Fibroblast of lung (primary cell): ENCODE measurements around the gene IGF2. TPM values are rescaled to one million over a fixed set of nuclear protein-coding genes. Genes with fewer than 3 reads are reported as not detected.
A peak's percentile ranks its signal among the peaks of the same experiment; 100 is the strongest.

Experiments
- DNase-seq, 2 donors: peaks; one replicate each; pipeline versions ENCODE4 v3.0.0 to v3.0.0-alpha.2; 2010; ENCODE audit warnings: low read depth in 2 of 2
- H2AFZ ChIP-seq: 2 replicates; pipeline ENCODE4 v1.5.1; 2012; ENCODE audit warnings: low read length, control low read depth, inconsistent platforms
- H3K27ac ChIP-seq: 2 replicates; pipeline ENCODE4 v1.5.1; 2011; ENCODE audit warnings: low read length, control low read depth; ENCODE audit not compliant: insufficient read depth
- H3K27me3 ChIP-seq: 2 replicates; pipeline ENCODE4 v1.5.1; 2011; ENCODE audit warnings: mild to moderate bottlenecking, low read length; ENCODE audit not compliant: control insufficient read depth, insufficient read depth
- H3K36me3 ChIP-seq: 2 replicates; pipeline ENCODE4 v1.5.1; 2011; ENCODE audit warnings: low read length; ENCODE audit not compliant: control insufficient read depth, insufficient read depth
- H3K4me1 ChIP-seq: 2 replicates; pipeline ENCODE4 v1.5.1; 2011; ENCODE audit warnings: low read length; ENCODE audit not compliant: control insufficient read depth, insufficient read depth; ENCODE audit errors: extremely low read depth
- H3K4me2 ChIP-seq: 2 replicates; pipeline ENCODE4 v1.5.1; 2011; ENCODE audit warnings: low read length, control low read depth; ENCODE audit not compliant: insufficient read depth; ENCODE audit errors: extremely low read depth
- H3K4me3 ChIP-seq, 4 experiments: fragments of 200-600 bp in 1 of 4; sonication (generic) in 1 of 4; replicated peaks in 1 of 4; 2 replicates each; pipeline ENCODE4 v1.5.1; 2011 to 2016; ENCODE audit warnings: low read length in 4 of 4, low read depth in 3 of 4, mild to moderate bottlenecking in 3 of 4, control low read depth in 2 of 4, inconsistent platforms in 1 of 4, mixed read lengths in 1 of 4; ENCODE audit not compliant: insufficient read depth in 1 of 4; ENCODE audit errors: control extremely low read depth in 1 of 4
- H3K79me2 ChIP-seq: 2 replicates; pipeline ENCODE4 v1.5.1; 2012; ENCODE audit warnings: mild to moderate bottlenecking, low read length, inconsistent platforms; ENCODE audit not compliant: control insufficient read depth, insufficient read depth
- H3K9ac ChIP-seq: 2 replicates; pipeline ENCODE4 v1.5.1; 2011; ENCODE audit warnings: mild to moderate bottlenecking, low read length, control low read depth; ENCODE audit not compliant: insufficient read depth
- H3K9me3 ChIP-seq: 2 replicates; pipeline ENCODE4 v1.5.1; 2012; ENCODE audit warnings: low read depth, low read length; ENCODE audit not compliant: control insufficient read depth, insufficient read depth
- H4K20me1 ChIP-seq: 2 replicates; pipeline ENCODE4 v1.5.1; 2011; ENCODE audit warnings: low read length; ENCODE audit not compliant: control insufficient read depth, insufficient read depth; ENCODE audit errors: extremely low read depth
- CTCF ChIP-seq, 2 donors: IDR thresholded peaks in 1 of 2; conservative IDR thresholded peaks in 1 of 2; 1 replicate in 1 of 2; 2 replicates in 1 of 2; pipeline ENCODE4 v1.5.1; 2011 to 2012; ENCODE audit warnings: low read length in 2 of 2, control low read depth in 1 of 2, inconsistent platforms in 1 of 2, low read depth in 1 of 2, mild to moderate bottlenecking in 1 of 2
- EZH2 ChIP-seq: IDR thresholded peaks from 2 replicates; pipeline ENCODE4 v1.5.1; 2012; ENCODE audit warnings: low read length, control low read depth, mild to moderate bottlenecking; ENCODE audit errors: missing control alignments
- polyA plus RNA-seq, 2 donors: library from polyadenylated mRNA; depleted of rRNA in 1 of 2; stranded (reverse) in 1 of 2; unstranded in 1 of 2; fragments of >200 nt; gene quantifications; 2 replicates each; pipeline ENCODE4 v1.2.1, GENCODE V29; 2011 to 2012; ENCODE audit warnings: missing spikeins in 1 of 2
- total RNA-seq: library from RNA; depleted of rRNA; stranded (reverse); fragments of >200 nt; gene quantifications from 2 replicates; pipeline ENCODE4 v1.2.1, GENCODE V29; 2014

IGF2 gene
- total and polyA plus RNA-seq, 2 donors (not counting 1 experiment from before 2014, with no cell fraction given) = 0.08 to 0.17 TPM

DNA sequence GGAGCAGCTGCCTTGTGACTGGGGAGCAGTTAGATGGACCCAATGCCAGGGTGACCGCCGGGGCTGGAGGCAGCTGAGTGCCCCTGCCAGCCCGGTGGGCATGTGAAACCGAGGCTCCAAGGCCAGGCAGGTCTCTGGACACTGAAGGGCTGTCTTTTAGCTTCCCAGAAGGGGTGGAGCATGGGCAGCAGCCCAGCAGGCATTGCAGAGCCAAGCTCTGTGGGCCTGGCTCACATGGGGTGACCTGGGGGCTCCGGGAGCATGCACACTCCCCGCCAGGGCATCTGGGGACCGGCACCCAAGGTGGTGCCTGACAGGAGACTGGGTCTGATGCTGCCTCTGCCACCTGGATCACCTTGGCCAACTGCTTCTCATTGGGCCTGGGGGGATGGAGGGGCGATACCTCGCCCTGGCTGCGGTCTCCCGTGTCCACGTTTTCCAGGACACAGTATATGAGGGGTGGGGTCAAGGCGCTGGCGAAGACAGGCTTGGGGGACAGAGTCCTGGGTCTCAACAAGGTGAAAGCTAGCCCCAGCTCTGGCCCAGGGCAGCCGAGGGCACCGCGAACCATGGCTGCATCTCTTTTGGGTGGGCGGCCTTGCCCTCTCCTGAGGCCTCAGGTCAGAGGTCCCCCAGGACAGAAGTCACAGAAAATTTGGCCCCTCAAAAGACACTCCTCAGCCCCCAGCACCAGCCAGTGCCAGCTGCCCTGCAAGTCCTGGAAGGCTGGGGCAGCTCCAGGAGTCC lies 18.3 kb upstream of the IGF2 start:
- Histone ChIP-seq H3K9ac (no peak overlapping the region), H3K36me3 (no peaks in the 10 kb centered on the region), H3K27ac (no peak overlapping the region), H3K4me1 (no peaks in the 10 kb centered on the region), H3K9me3 (no peaks in the 10 kb centered on the region), H3K4me3 (no peak overlapping the region), H3K27me3 (no peaks in the 10 kb centered on the region), H3K79me2 (no peaks in the 10 kb centered on the region), H4K20me1 (no peaks in the 10 kb centered on the region), H3K4me2 (no peak overlapping the region), H2AFZ (no peak overlapping the region)
- TF ChIP-seq CTCF (conservative IDR thresholded peaks at IDR 0.05 in 1 of 2, IDR thresholded peaks at IDR 0.05 in 1 of 2; ENCODE audit: low read depth in 1 of 2, low read length in 2 of 2) = no peak
- no peak for TF ChIP-seq EZH2
- DNase-seq = no peak

DNA sequence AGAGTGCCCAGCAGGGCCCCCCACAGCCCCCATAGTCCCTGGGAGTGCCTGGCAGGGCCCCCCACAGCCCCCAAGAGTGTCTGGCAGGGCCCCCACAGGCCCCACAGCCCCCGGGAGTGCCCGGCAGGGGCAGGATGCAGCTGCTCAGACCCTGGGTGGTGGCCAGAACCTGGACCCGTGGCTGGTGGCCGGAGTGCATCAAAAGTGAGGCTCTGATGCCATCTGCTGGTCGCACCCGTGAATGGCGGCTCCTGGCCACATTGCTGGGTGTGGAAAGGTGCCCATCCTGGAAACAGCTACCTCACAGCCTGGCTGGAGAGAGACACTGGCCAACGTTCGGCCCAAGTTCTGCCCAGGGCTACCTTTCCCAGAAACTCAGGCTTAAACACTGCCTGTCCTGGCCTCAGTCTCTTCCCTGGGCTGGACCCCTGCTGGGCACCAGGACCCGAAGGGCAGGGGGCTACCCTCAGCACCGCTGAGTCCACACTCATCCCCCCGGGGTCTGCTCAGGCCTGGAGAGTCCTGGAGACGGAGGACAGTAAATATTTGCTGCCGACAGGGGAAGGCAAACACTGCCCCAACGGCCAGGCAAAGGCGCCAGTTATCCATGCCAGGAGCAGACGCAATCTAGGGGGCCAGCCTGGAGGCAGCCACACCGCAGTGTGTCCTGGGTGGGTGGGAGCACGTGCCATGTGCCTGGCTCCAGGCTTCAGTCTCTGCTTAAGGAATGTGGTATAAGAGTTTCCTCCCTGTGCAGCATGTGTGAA lies 17.4 kb upstream of the IGF2 start:
- H3K79me2 ChIP-seq = no peaks in the 10 kb centered on the region
- no peaks in the 10 kb centered on the region for H3K9me3 ChIP-seq
- DNase-seq = peak; percentile 17 to 43
- H3K27ac ChIP-seq = no peak overlapping the region
- no peak overlapping the region for H2AFZ ChIP-seq
- no peaks in the 10 kb centered on the region for H3K36me3 ChIP-seq
- H3K9ac ChIP-seq = no peak overlapping the region
- H3K27me3 ChIP-seq = no peaks in the 10 kb centered on the region
- no peak overlapping the region for H3K4me2 ChIP-seq
- no peak overlapping the region for H3K4me3 ChIP-seq
- TF ChIP-seq EZH2 (no peak), CTCF (conservative IDR thresholded peaks at IDR 0.05 in 1 of 2, IDR thresholded peaks at IDR 0.05 in 1 of 2; ENCODE audit: low read depth in 1 of 2, low read length in 2 of 2) (peak; percentile 60 to 86)
- no peaks in the 10 kb centered on the region for H4K20me1 ChIP-seq
- no peaks in the 10 kb centered on the region for H3K4me1 ChIP-seq

- peaks cover 2% of the 10 kb centered on the region for H3K27me3 ChIP-seq
- H3K79me2 ChIP-seq = no peaks in the 10 kb centered on the region
- H2AFZ ChIP-seq = no peak overlapping the region
- H3K9me3 ChIP-seq = no peaks in the 10 kb centered on the region
- no peak overlapping the region for H3K27ac ChIP-seq
- no peaks in the 10 kb centered on the region for H4K20me1 ChIP-seq
- TF ChIP-seq EZH2 (no peak), CTCF (conservative IDR thresholded peaks at IDR 0.05 in 1 of 2, IDR thresholded peaks at IDR 0.05 in 1 of 2; ENCODE audit: low read depth in 1 of 2, low read length in 2 of 2) (no peak)
- H3K4me2 ChIP-seq = no peak overlapping the region
- H3K36me3 ChIP-seq = no peaks in the 10 kb centered on the region
- H3K4me3 ChIP-seq = no peak overlapping the region
- no peak for DNase-seq
- H3K9ac ChIP-seq = no peak overlapping the region
- no peaks in the 10 kb centered on the region for H3K4me1 ChIP-seq
Measured at GRCh38 chr11:2155511-2155910, 16.3 kb upstream of the IGF2 start.
